ENCODE results near the gene AP5M1.

AP5M1 gene

GRCh38 chr14:57277062-57277461, 8.3 kb downstream of the AP5M1 start:
- no peak for DNase-seq (ENCODE audit: extremely low spot score)
- ChIA-PET POLR2A (no interaction called here), CTCF (interaction anchor here (0.6 kb wide), 1 partner anchor 17 kb away, joined by 3 read pairs; no protein-coding TSS in a partner anchor)
- TF ChIP-seq ELF4 (IDR thresholded peaks at IDR 0.05) (no peak), SP1 (IDR thresholded peaks at IDR 0.05) (no peak), SUZ12 (IDR thresholded peaks at IDR 0.05) (no peak), LEF1 (IDR thresholded peaks at IDR 0.05; ENCODE audit: borderline replicate concordance) (no peak), ARNT (IDR thresholded peaks at IDR 0.05) (no peak), TARDBP (IDR thresholded peaks at IDR 0.05) (no peak)

- TF ChIP-seq SUZ12 (IDR thresholded peaks at IDR 0.05) (no peak), NFRKB (IDR thresholded peaks at IDR 0.05) (no peak), ZNF384 (IDR thresholded peaks at IDR 0.05) (no peak), BHLHE40 (IDR thresholded peaks at IDR 0.05; ENCODE audit: borderline replicate concordance) (no peak), FOXM1 (IDR thresholded peaks at IDR 0.05; ENCODE audit: borderline replicate concordance) (no peak), FOXK2 (IDR thresholded peaks at IDR 0.05) (no peak), TARDBP (IDR thresholded peaks at IDR 0.05) (no peak), ARNT (IDR thresholded peaks at IDR 0.05) (no peak), FOXA1 (IDR thresholded peaks at IDR 0.05) (no peak), LEF1 (IDR thresholded peaks at IDR 0.05; ENCODE audit: borderline replicate concordance) (no peak), CTBP1 (IDR thresholded peaks at IDR 0.05; ENCODE audit: borderline replicate concordance) (no peak), HDGF (IDR thresholded peaks at IDR 0.05; ENCODE audit: borderline replicate concordance) (no peak), SP1 (IDR thresholded peaks at IDR 0.05) (no peak), ELF4 (IDR thresholded peaks at IDR 0.05) (no peak), L3MBTL2 (conservative IDR thresholded peaks at IDR 0.05) (no peak)
- TF ChIP-seq, protein P1, sequence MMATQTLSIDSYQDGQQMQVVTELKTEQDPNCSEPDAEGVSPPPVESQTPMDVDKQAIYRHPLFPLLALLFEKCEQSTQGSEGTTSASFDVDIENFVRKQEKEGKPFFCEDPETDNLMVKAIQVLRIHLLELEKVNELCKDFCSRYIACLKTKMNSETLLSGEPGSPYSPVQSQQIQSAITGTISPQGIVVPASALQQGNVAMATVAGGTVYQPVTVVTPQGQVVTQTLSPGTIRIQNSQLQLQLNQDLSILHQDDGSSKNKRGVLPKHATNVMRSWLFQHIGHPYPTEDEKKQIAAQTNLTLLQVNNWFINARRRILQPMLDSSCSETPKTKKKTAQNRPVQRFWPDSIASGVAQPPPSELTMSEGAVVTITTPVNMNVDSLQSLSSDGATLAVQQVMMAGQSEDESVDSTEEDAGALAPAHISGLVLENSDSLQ (IDR thresholded peaks at IDR 0.05): no peak
- CTCF ChIA-PET: no interaction called here
- POLR2A ChIA-PET: no interaction called here
- no peak for DNase-seq (ENCODE audit: extremely low spot score)
Measured at GRCh38 chr14:57287745-57288144, 19.0 kb downstream of the AP5M1 start.

- TF ChIP-seq NFRKB (IDR thresholded peaks at IDR 0.05): no peak
- no peak for TF ChIP-seq FOXK2 (IDR thresholded peaks at IDR 0.05)
- TF ChIP-seq ELF4 (IDR thresholded peaks at IDR 0.05): no peak
- no peak for TF ChIP-seq SUZ12 (IDR thresholded peaks at IDR 0.05)
- TF ChIP-seq LEF1 (IDR thresholded peaks at IDR 0.05; ENCODE audit: borderline replicate concordance): no peak
- no peak for TF ChIP-seq SP1 (IDR thresholded peaks at IDR 0.05)
- TF ChIP-seq L3MBTL2 (conservative IDR thresholded peaks at IDR 0.05): no peak
- no peak for TF ChIP-seq CTBP1 (IDR thresholded peaks at IDR 0.05; ENCODE audit: borderline replicate concordance)
- no peak for TF ChIP-seq BHLHE40 (IDR thresholded peaks at IDR 0.05; ENCODE audit: borderline replicate concordance)
- TF ChIP-seq HDGF (IDR thresholded peaks at IDR 0.05; ENCODE audit: borderline replicate concordance): no peak
- TF ChIP-seq FOXA1 (IDR thresholded peaks at IDR 0.05): no peak
- ChIA-PET CTCF (no interaction called here), POLR2A (interaction anchor here (1.3 kb wide), 1 partner anchor 22 kb away, joined by 3 read pairs; the partner anchor contains the start of genes AP5M1 and EXOC5)
- no peak for DNase-seq (ENCODE audit: extremely low spot score)
Measured at GRCh38 chr14:57290751-57291150, 22.0 kb downstream of the AP5M1 start.

DNA sequence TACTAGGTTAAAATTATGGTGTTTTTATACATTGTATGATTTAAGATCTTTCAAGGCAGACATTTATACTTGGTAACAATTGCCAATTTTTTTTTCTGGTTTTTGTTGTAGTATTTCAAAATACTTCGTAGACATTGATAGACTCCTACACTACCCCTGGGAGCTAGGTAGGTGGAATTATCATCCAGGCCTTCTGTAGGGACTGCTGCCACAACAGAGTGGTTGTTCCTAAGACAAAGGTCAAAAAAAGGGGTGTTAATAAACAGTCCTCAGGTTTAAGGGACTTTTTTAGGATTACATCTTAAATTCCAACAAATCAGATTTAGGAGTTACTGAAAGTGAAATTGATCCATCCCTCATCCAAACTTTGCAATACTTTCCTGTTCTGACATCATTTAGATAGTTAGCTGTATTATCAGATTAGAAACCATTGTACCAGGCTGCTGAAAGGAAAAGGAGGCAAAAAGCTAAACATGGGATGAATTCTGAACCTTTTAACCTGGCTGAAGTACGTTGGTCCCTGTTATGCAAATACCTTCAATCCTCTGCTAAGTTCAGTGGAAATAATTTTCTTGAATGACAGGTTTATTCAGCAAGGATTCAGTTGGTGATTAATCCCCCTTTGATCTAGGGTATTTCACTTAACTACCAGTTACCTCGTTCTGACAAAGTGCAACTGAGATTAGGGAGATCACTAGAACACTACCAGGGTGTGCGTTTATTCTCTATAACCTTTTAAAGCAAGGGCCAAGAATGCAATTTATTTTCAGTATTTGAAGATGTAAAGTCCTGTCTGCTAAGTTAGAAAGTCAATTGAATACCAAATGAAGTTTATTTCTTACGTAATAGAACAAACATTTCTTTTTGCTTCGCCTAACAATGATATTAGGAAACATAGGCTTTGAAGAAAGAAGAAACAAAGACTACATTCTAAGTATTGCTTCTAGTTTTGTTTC, 23.2 kb downstream of the AP5M1 start:
- ChIA-PET CTCF (no interaction called here), POLR2A (interaction anchor here (0.7 kb wide), 1 partner anchor 23 kb away, joined by 3 read pairs; no protein-coding TSS in a partner anchor)
- DNase-seq (ENCODE audit: extremely low spot score): no peak
- TF ChIP-seq BHLHE40 (IDR thresholded peaks at IDR 0.05; ENCODE audit: borderline replicate concordance) (no peak), SUZ12 (IDR thresholded peaks at IDR 0.05) (no peak), FOXA1 (IDR thresholded peaks at IDR 0.05) (no peak), SP1 (IDR thresholded peaks at IDR 0.05) (no peak), ARNT (IDR thresholded peaks at IDR 0.05) (no peak), CTBP1 (IDR thresholded peaks at IDR 0.05; ENCODE audit: borderline replicate concordance) (no peak), TARDBP (IDR thresholded peaks at IDR 0.05) (no peak), FOXK2 (IDR thresholded peaks at IDR 0.05) (no peak), HDGF (IDR thresholded peaks at IDR 0.05; ENCODE audit: borderline replicate concordance) (no peak), L3MBTL2 (conservative IDR thresholded peaks at IDR 0.05) (no peak), LEF1 (IDR thresholded peaks at IDR 0.05; ENCODE audit: borderline replicate concordance) (no peak), FOXM1 (IDR thresholded peaks at IDR 0.05; ENCODE audit: borderline replicate concordance) (no peak), ZNF384 (IDR thresholded peaks at IDR 0.05) (no peak), ELF4 (IDR thresholded peaks at IDR 0.05) (no peak), NFRKB (IDR thresholded peaks at IDR 0.05) (no peak)
- TF ChIP-seq, protein P1 (IDR thresholded peaks at IDR 0.05): no peak

DNA sequence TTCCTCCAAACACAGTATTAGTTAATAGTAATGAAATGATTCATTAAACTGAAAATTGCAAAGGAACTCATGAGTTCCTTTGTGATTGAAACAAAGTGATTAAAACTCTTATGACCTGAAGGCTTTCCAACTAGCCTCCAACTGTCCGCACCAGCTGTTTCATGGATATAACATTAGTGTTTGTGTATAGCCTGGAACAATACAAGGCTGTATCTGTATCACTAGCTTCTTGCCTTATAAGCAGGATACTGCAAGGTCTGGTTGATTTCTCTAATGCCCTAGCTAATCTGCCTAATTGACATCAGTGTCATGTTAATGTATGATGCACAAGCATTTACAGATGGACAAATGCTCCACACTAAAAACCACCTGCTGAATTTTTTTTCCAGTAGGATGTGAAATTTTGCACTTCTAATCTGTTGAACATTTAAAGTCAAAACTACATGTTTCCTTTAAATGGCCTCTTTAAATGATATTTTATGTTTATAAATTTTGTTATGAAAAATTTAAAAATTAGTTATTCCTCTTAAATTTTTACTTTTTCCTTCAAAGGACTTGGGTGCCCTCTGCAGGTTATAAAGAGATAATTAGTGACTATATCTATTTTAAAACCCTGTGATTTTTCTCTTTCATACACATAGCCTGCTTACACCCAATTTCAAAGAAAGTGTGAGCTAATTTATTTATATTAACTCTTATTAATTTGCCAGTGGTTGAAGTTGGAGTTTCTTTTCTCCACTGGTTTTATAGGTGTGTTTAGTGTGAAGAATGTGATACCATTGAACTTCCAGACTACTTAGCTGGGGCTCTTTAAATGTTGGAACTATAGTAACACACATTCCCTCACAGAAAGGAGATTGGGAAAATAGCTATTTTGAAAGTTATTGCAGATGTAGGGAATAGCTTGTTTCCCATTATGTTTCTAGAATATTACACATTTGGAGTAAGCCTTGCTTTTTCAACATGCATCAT, 25.4 kb downstream of the AP5M1 start:
- ChIA-PET POLR2A (no interaction called here), CTCF (interaction anchor here (0.6 to 0.9 kb wide), 2 partner anchors 17 to 20 kb away, joined by 3 read pairs; no protein-coding TSS in a partner anchor)
- DNase-seq (ENCODE audit: extremely low spot score): no peak
- TF ChIP-seq SUZ12 (IDR thresholded peaks at IDR 0.05) (no peak), TARDBP (IDR thresholded peaks at IDR 0.05) (no peak), SP1 (IDR thresholded peaks at IDR 0.05) (no peak)
- TF ChIP-seq, protein P1 (IDR thresholded peaks at IDR 0.05): no peak

Measured in HEK293T (cell line).